Thyroid gland (tissue), 4 donors: ENCODE results near the gene STK17B. TPM values are rescaled to one million over a fixed set of nuclear protein-coding genes. Genes with fewer than 3 reads are reported as not detected.

Experiments used
- DNase-seq, 2 donors: peaks; one replicate each; pipeline ENCODE4 v3.0.0-alpha.2; 2019
- H3K27ac ChIP-seq, 3 donors: fragments of 200-600 bp; sonication (generic); 1 replicate in 2 of 3; 2 replicates in 1 of 3; pipeline ENCODE4 v1.5.1; 2016 to 2019; ENCODE audit warnings: mild to moderate bottlenecking in 1 of 3, moderate library complexity in 1 of 3
- H3K27me3 ChIP-seq: fragments of 200-600 bp; sonication (generic); one replicate; pipeline ENCODE4 v1.5.1; 2019
- H3K36me3 ChIP-seq, 2 donors: fragments of 200-600 bp; sonication (generic); one replicate each; pipeline ENCODE4 v1.5.1; 2016 to 2019
- H3K4me1 ChIP-seq, 2 donors: fragments of 200-600 bp; sonication (generic); one replicate each; pipeline ENCODE4 v1.5.1; 2017 to 2019
- H3K4me3 ChIP-seq, 3 donors: fragments of 200-600 bp; sonication (generic); replicated peaks in 1 of 3; 1 replicate in 2 of 3; 2 replicates in 1 of 3; pipeline ENCODE4 v1.5.1; 2016; ENCODE audit warnings: mild to moderate bottlenecking in 1 of 3
- H3K9me3 ChIP-seq: fragments of 200-600 bp; sonication (generic); one replicate; pipeline ENCODE4 v1.5.1; 2017
- CTCF ChIP-seq, 6 experiments: fragments of 200-600 bp in 3 of 6; fragments of 450-650 bp in 3 of 6; sonication (generic) in 3 of 6; IDR thresholded peaks; one replicate each; pipeline ENCODE4 v1.5.1; 2016 to 2019; ENCODE audit warnings: antibody characterized with exemption in 6 of 6, mild to moderate bottlenecking in 2 of 6, inconsistent platforms in 1 of 6, moderate library complexity in 1 of 6
- POLR2A ChIP-seq, 2 donors: fragments of 450-650 bp; IDR thresholded peaks; one replicate each; pipeline ENCODE4 v1.6.1; 2017; ENCODE audit warnings: antibody characterized with exemption in 2 of 2, mild to moderate bottlenecking in 2 of 2, moderate library complexity in 1 of 2
- WGBS, 2 donors: methylation state at CpG; one replicate each; pipeline ENCODE4 v1.1.5; 2017; 5-methylcytosine and 5-hydroxymethylcytosine counted together
- intact Hi-C: fragments of 100-400 bp; cut with DNase I; formaldehyde crosslinking; loops from one replicate; pipeline ENCODE4 v1.15.1; 2023
- total RNA-seq, 4 donors: library from RNA; depleted of rRNA; stranded (reverse); fragments of >200 nt; gene quantifications; one replicate each; pipeline ENCODE4 v1.2.3, GENCODE V29; 2016

The STK17B gene
- total RNA-seq, 4 donors from 2014 or later: 19.4 to 86.9 (median 33.9) TPM

GRCh38 chr2:196184921-196185320, 13.5 kb upstream of the STK17B start:
- H3K4me1 ChIP-seq: no peaks in the 10 kb centered on the region
- intact Hi-C loops: no loop called here

GRCh38 chr2:196183528-196184231, 12.3 kb upstream of the STK17B start:
- intact Hi-C loops: no loop called here
- Histone ChIP-seq H3K36me3 (no peaks in the 10 kb centered on the region), H3K27ac (no peak overlapping the region), H3K27me3 (no peaks in the 10 kb centered on the region), H3K4me1 (no peaks in the 10 kb centered on the region), H3K4me3 (no peak overlapping the region), H3K9me3 (no peaks in the 10 kb centered on the region)
- TF ChIP-seq CTCF (IDR thresholded peaks at IDR 0.05) (no peak), POLR2A (IDR thresholded peaks at IDR 0.05) (no peak)
- WGBS, 2 donors: 75 to 86% methylated on average over 5 of the region's 5 CpGs
- DNase-seq: no peak

More at GRCh38 chr2:196184921-196185320, 13.5 kb upstream of the STK17B start:
- no peaks in the 10 kb centered on the region for H3K36me3 ChIP-seq
- H3K27me3 ChIP-seq: no peaks in the 10 kb centered on the region
- H3K4me3 ChIP-seq: no peak overlapping the region
- H3K9me3 ChIP-seq: no peaks in the 10 kb centered on the region
- no peak for DNase-seq
- TF ChIP-seq CTCF (IDR thresholded peaks at IDR 0.05) (no peak), POLR2A (IDR thresholded peaks at IDR 0.05) (no peak)
- WGBS, 2 donors: 88 to 91% methylated on average over 3 of the region's 3 CpGs
- H3K27ac ChIP-seq: no peak overlapping the region

DNA sequence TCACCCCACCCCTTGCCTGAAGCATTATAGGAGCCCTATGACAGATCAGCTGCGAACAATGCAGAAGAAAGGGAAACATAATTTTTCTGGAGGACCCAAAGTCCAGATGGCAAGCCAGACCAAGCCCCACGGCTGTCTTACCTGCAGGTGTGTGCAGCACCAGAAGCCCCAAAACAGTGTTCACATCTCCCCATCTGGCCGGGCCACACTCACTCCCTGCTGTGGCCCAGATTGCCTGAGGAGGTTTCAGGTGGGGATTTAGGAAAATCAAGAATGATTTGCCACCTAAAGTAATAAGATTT, 11.7 kb upstream of the STK17B start:
- TF ChIP-seq CTCF (IDR thresholded peaks at IDR 0.05) (no peak), POLR2A (IDR thresholded peaks at IDR 0.05) (no peak)
- DNase-seq: no peak
- H3K4me3 ChIP-seq: no peak overlapping the region
- intact Hi-C loops: no loop called here
- 92 to 94% methylated on average over 3 of the region's 3 CpGs for WGBS, 2 donors
- H3K27ac ChIP-seq: no peak overlapping the region
- no peaks in the 10 kb centered on the region for H3K4me1 ChIP-seq
- no peaks in the 10 kb centered on the region for H3K27me3 ChIP-seq
- no peaks in the 10 kb centered on the region for H3K9me3 ChIP-seq
- no peaks in the 10 kb centered on the region for H3K36me3 ChIP-seq

GRCh38 chr2:196182439-196183171, 11.2 kb upstream of the STK17B start:
- 87% methylated on average over 4 of the region's 4 CpGs for WGBS, 2 donors

More at GRCh38 chr2:196182439-196183171, 11.2 kb upstream of the STK17B start:
- no peak overlapping the region for H3K4me3 ChIP-seq
- H3K36me3 ChIP-seq: no peaks in the 10 kb centered on the region
- no peaks in the 10 kb centered on the region for H3K9me3 ChIP-seq
- H3K27me3 ChIP-seq: no peaks in the 10 kb centered on the region
- H3K4me1 ChIP-seq: no peaks in the 10 kb centered on the region
- no peak for TF ChIP-seq POLR2A (IDR thresholded peaks at IDR 0.05)
- TF ChIP-seq CTCF (IDR thresholded peaks at IDR 0.05): no peak
- intact Hi-C loops: no loop called here
- H3K27ac ChIP-seq: no peak overlapping the region
- DNase-seq: no peak
